B cell (primary cell): ENCODE measurements around the gene FAM229A. TPM values are rescaled to one million over a fixed set of nuclear protein-coding genes. Genes with fewer than 3 reads are reported as not detected.

Source experiments
- ATAC-seq: fragments of 200-7000 bp; cut with Tn5 transposase; one replicate; pipeline ENCODE4 v1.10.0; 2021; ENCODE audit warnings: low read depth, mild to moderate bottlenecking, moderate number of reproducible peaks, moderate library complexity
- CTCF ChIA-PET: fragments of 350-600 bp; sonication (Branson Sonifier 250); formaldehyde crosslinking; loops from one replicate; lab custom pipeline; 2021; ENCODE audit warnings: antibody characterized with exemption, inconsistent platforms; lab: Charles Lee
- POLR2A ChIA-PET: fragments of 350-600 bp; sonication (Branson Sonifier 250); formaldehyde crosslinking; loops from one replicate; lab custom pipeline; 2021; ENCODE audit warnings: antibody characterized with exemption; lab: Charles Lee
- DNase-seq: peaks from one replicate; pipeline ENCODE4 v3.0.0; 2013
- H2AFZ ChIP-seq: 2 replicates; pipeline ENCODE4 v1.6.1; 2012; ENCODE audit warnings: mild to moderate bottlenecking, low read depth, low read length; ENCODE audit not compliant: insufficient read depth, poor library complexity, severe bottlenecking
- H3K27ac ChIP-seq, 2 donors: 1 replicate in 1 of 2; 2 replicates in 1 of 2; pipeline ENCODE4 v1.5.1; 2012 to 2013; ENCODE audit warnings: low read length in 2 of 2, mild to moderate bottlenecking in 2 of 2, moderate library complexity in 1 of 2
- H3K27me3 ChIP-seq, 4 experiments: fragments of 200-600 bp in 1 of 4; sonication (generic) in 1 of 4; replicated peaks in 1 of 4; 1 replicate in 2 of 4; 2 replicates in 2 of 4; pipeline versions ENCODE4 v1.6.1 to v1.7.0; 2013 to 2016; ENCODE audit warnings: low read length in 3 of 4, mild to moderate bottlenecking in 2 of 4, mixed read lengths in 1 of 4, moderate library complexity in 1 of 4; ENCODE audit not compliant: insufficient read depth in 4 of 4, control insufficient read depth in 3 of 4; ENCODE audit errors: control extremely low read depth in 1 of 4
- H3K36me3 ChIP-seq, 2 experiments: replicated peaks in 1 of 2; 1 replicate in 1 of 2; 2 replicates in 1 of 2; pipeline versions ENCODE4 v1.6.1 to v1.7.1; 2013; ENCODE audit warnings: low read length in 1 of 2; ENCODE audit not compliant: insufficient read depth in 2 of 2, control insufficient read depth in 1 of 2; ENCODE audit errors: control extremely low read depth in 1 of 2, extremely low read depth in 1 of 2
- H3K4me1 ChIP-seq, 2 donors: fragments of 200-600 bp in 1 of 2; sonication (generic) in 1 of 2; 1 replicate in 1 of 2; 2 replicates in 1 of 2; pipeline versions ENCODE4 v1.5.1 to v1.6.1; 2013 to 2017; ENCODE audit warnings: low read length in 2 of 2; ENCODE audit not compliant: control insufficient read depth in 2 of 2, insufficient read depth in 2 of 2
- H3K4me2 ChIP-seq: replicated peaks from 2 replicates; pipeline ENCODE3; 2012; ENCODE audit warnings: mild to moderate bottlenecking, low read depth, low read length; ENCODE audit not compliant: poor library complexity, severe bottlenecking
- H3K4me3 ChIP-seq, 5 experiments: fragments of 200-600 bp in 1 of 5; sonication (generic) in 1 of 5; 1 replicate in 3 of 5; 2 replicates in 2 of 5; pipeline versions ENCODE4 v1.5.1 to v1.7.0; 2011 to 2016; ENCODE audit warnings: low read length in 4 of 5, mild to moderate bottlenecking in 4 of 5, low read depth in 2 of 5, control low read depth in 1 of 5, moderate library complexity in 1 of 5; ENCODE audit not compliant: insufficient read depth in 1 of 5; ENCODE audit errors: control extremely low read depth in 1 of 5, extremely low read depth in 1 of 5
- H3K79me2 ChIP-seq: fragments of 200-600 bp; sonication (generic); one replicate; pipeline ENCODE4 v1.6.0; 2016; ENCODE audit warnings: low read length; ENCODE audit not compliant: control insufficient read depth, insufficient read depth
- H3K9ac ChIP-seq: fragments of 200-600 bp; sonication (generic); 2 replicates; pipeline ENCODE4 v1.6.1; 2017; ENCODE audit warnings: mild to moderate bottlenecking, low read length, moderate library complexity
- H3K9me3 ChIP-seq, 3 donors: one replicate each; pipeline versions ENCODE4 v1.6.1 to v1.7.1; 2013; ENCODE audit warnings: low read length in 2 of 3; ENCODE audit not compliant: control insufficient read depth in 2 of 3, insufficient read depth in 1 of 3; ENCODE audit errors: control extremely low read depth in 1 of 3
- H4K20me1 ChIP-seq: 2 replicates; pipeline ENCODE4 v1.6.0; 2012; ENCODE audit warnings: mild to moderate bottlenecking, low read length; ENCODE audit not compliant: insufficient read depth, control insufficient read depth, poor library complexity, severe bottlenecking
- H3K27ac Mint-ChIP-seq: one replicate; pipeline ENCODE4 v1.8.0; 2021; ENCODE audit warnings: mixed read lengths
- H3K27me3 Mint-ChIP-seq: one replicate; pipeline ENCODE4 v1.8.0; 2021; ENCODE audit warnings: mixed read lengths
- H3K4me1 Mint-ChIP-seq: one replicate; pipeline ENCODE4 v1.8.0; 2021; ENCODE audit warnings: mixed read lengths
- H3K4me3 Mint-ChIP-seq: one replicate; pipeline ENCODE4 v1.8.0; 2021; ENCODE audit warnings: mixed read lengths
- H3K9me3 Mint-ChIP-seq: one replicate; pipeline ENCODE4 v1.8.0; 2022; ENCODE audit warnings: mixed read lengths; ENCODE audit not compliant: insufficient read depth
- CTCF ChIP-seq: fragments of 200-600 bp; IDR thresholded peaks from one replicate; pipeline ENCODE4 v1.8.0; 2022; ENCODE audit warnings: antibody characterized with exemption, mild to moderate bottlenecking
- EZH2 ChIP-seq: IDR thresholded peaks from 2 replicates; pipeline ENCODE4 v1.6.1; 2012; ENCODE audit warnings: borderline replicate concordance, low read depth, mild to moderate bottlenecking, moderate library complexity, low read length; ENCODE audit not compliant: insufficient read depth, poor library complexity, severe bottlenecking
- WGBS: methylation state at CpG from one replicate; pipeline ENCODE4 v1.1.5; 2013; ENCODE audit warnings: missing lambda C conversion rate; ENCODE audit not compliant: insufficient coverage; 5-methylcytosine and 5-hydroxymethylcytosine counted together
- intact Hi-C: fragments of 100-400 bp; cut with micrococcal nuclease; formaldehyde crosslinking; loops from one replicate; pipeline ENCODE4 v1.10.0; 2022
- polyA plus RNA-seq: library from polyadenylated mRNA; depleted of rRNA; stranded (reverse); fragments of >200 nt; gene quantifications from 2 replicates; pipeline ENCODE4 v1.2.3, GENCODE V29; 2012
- total RNA-seq, 2 donors: library from RNA; stranded (reverse); fragments of 120-200 nt in 1 of 2; gene quantifications; 1 replicate in 1 of 2; 2 replicates in 1 of 2; pipeline versions ENCODE4 v1.2.3 to v1.2.4, GENCODE V29; 2013 to 2022

The FAM229A gene
- total and polyA plus RNA-seq, 2 donors (not counting 1 experiment from before 2014, with no cell fraction given), result 33.3 to 33.8 TPM

GRCh38 chr1:32400876-32401631 lies 38.8 kb upstream of the FAM229A start:
- Histone ChIP-seq H2AFZ (peak overlapping the region; percentile 52), H3K4me1 (peaks cover 0 to 3% of the 10 kb centered on the region in 2 donors), H3K27me3 (no peaks in the 10 kb centered on the region), H3K9ac (no peak overlapping the region), H3K9me3 (no peaks in the 10 kb centered on the region), H4K20me1 (no peaks in the 10 kb centered on the region), H3K4me3 (no peak overlapping the region), H3K36me3 (no peaks in the 10 kb centered on the region), H3K79me2 (no peaks in the 10 kb centered on the region), H3K4me2 (peak overlapping the region; percentile 50), H3K27ac (no peak overlapping the region)
- DNase-seq (peak; percentile 64), ATAC-seq (peak; percentile 69)
- H3K27me3 Mint-ChIP-seq, result peaks cover 3% of the 10 kb centered on the region
- intact Hi-C loops, result loop anchor here (2.0 kb wide), 2 partner anchors 14 to 472 kb away; no protein-coding TSS in a partner anchor
- POLR2A ChIA-PET, result interaction anchor here (0.6 to 0.7 kb wide), 3 partner anchors 65 to 330 kb away, joined by 3 to 4 read pairs (median 3); partner anchors contain the start of gene MARCKSL1
- no peaks in the 10 kb centered on the region for H3K9me3 Mint-ChIP-seq
- TF ChIP-seq CTCF (peak; percentile 79), EZH2 (no peak)
- peaks cover 2% of the 10 kb centered on the region for H3K4me1 Mint-ChIP-seq
- WGBS, result 68% methylated on average over 8 of the region's 13 CpGs
- H3K4me3 Mint-ChIP-seq, result peak overlapping the region; percentile 13
- CTCF ChIA-PET, result interaction anchor here (0.6 to 5.1 kb wide), 35 partner anchors 8 to 492 kb away, joined by 3 to 76 read pairs (median 4); partner anchors contain the start of genes FAM167B, IQCC, KPNA6 and MARCKSL1
- no peak overlapping the region for H3K27ac Mint-ChIP-seq

DNA sequence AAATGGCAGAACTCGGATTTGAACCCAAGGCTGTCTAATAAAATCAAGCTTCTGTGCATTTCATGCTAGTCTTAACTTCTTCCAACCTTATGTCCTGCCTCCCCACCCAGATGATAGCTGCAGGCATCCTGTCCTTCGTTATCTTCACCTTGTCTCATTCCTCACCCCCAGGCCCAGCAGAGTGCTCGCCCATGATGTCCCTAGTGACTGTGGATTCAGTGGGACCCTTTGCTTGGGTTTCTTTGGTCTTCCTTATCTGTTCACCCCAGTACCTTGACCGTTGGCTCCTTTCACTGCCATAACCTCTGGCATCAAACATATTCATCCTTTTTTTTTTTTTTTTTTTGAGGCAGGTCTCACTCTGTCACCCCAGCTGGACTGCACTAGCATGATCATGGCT lies 37.6 kb upstream of the FAM229A start:
- POLR2A ChIA-PET, result no interaction called here
- Histone ChIP-seq H3K9ac (no peak overlapping the region), H3K4me2 (no peak overlapping the region), H4K20me1 (no peaks in the 10 kb centered on the region), H3K9me3 (no peaks in the 10 kb centered on the region), H3K4me3 (no peak overlapping the region), H3K4me1 (peaks cover 4 to 7% of the 10 kb centered on the region in 2 donors), H2AFZ (no peak overlapping the region), H3K27me3 (no peaks in the 10 kb centered on the region), H3K79me2 (no peaks in the 10 kb centered on the region), H3K27ac (no peak overlapping the region), H3K36me3 (no peaks in the 10 kb centered on the region)
- ATAC-seq, result no peak
- 89% methylated on average over 4 of the region's 4 CpGs for WGBS
- Mint-ChIP-seq H3K4me3 (no peak overlapping the region), H3K27ac (no peak overlapping the region), H3K4me1 (peaks cover 11% of the 10 kb centered on the region), H3K27me3 (peaks cover 3% of the 10 kb centered on the region), H3K9me3 (no peaks in the 10 kb centered on the region)
- intact Hi-C loops, result loop anchor here (2.0 kb wide), 2 partner anchors 15 to 473 kb away; no protein-coding TSS in a partner anchor
- no peak for TF ChIP-seq CTCF
- no peak for TF ChIP-seq EZH2
- no peak for DNase-seq
- CTCF ChIA-PET, result interaction anchor here (0.6 to 5.1 kb wide), 13 partner anchors 10 to 385 kb away, joined by 3 to 76 read pairs (median 4); no protein-coding TSS in a partner anchor
